Measurements from ENCODE around the gene GM2A.

The GM2A gene

GRCh38 chr5:151286246-151286645 lies 33.3 kb downstream of the GM2A start:
- in situ Hi-C loops (cut with HindIII; ENCODE audit: low sequenced_read_pairs), result no loop called here
- TF ChIP-seq CTCF (IDR thresholded peaks at IDR 0.05; ENCODE audit: low read depth, low read length), result no peak
- H3K4me3 ChIP-seq (ENCODE audit: low read depth, low read length), result no peak overlapping the region
- DNase-seq (ENCODE audit: low read depth, low spot score), result no peak

- in situ Hi-C loops (cut with HindIII; ENCODE audit: low sequenced_read_pairs), result no loop called here
- TF ChIP-seq CTCF (IDR thresholded peaks at IDR 0.05; ENCODE audit: low read depth, low read length), result no peak
- H3K4me3 ChIP-seq (ENCODE audit: low read depth, low read length), result no peak overlapping the region
- DNase-seq (ENCODE audit: low read depth, low spot score), result no peak
Measured at GRCh38 chr5:151288180-151288579, 35.2 kb downstream of the GM2A start.

- no peak for TF ChIP-seq CTCF (IDR thresholded peaks at IDR 0.05; ENCODE audit: low read depth, low read length)
- in situ Hi-C loops (cut with HindIII; ENCODE audit: low sequenced_read_pairs), result no loop called here
- H3K4me3 ChIP-seq (ENCODE audit: low read depth, low read length), result no peak overlapping the region
- DNase-seq (ENCODE audit: low read depth, low spot score), result no peak
Measured at GRCh38 chr5:151293624-151294023, 40.6 kb downstream of the GM2A start.

GRCh38 chr5:151295138-151295537 lies 42.2 kb downstream of the GM2A start:
- no peak for TF ChIP-seq CTCF (IDR thresholded peaks at IDR 0.05; ENCODE audit: low read depth, low read length)
- DNase-seq (ENCODE audit: low read depth, low spot score), result no peak
- H3K4me3 ChIP-seq (ENCODE audit: low read depth, low read length), result no peak overlapping the region
- in situ Hi-C loops (cut with HindIII; ENCODE audit: low sequenced_read_pairs), result no loop called here

GRCh38 chr5:151295791-151296477 lies 42.9 kb downstream of the GM2A start:
- DNase-seq (ENCODE audit: low read depth, low spot score), result no peak
- no peak for TF ChIP-seq CTCF (IDR thresholded peaks at IDR 0.05; ENCODE audit: low read depth, low read length)
- in situ Hi-C loops (cut with HindIII; ENCODE audit: low sequenced_read_pairs), result no loop called here
- H3K4me3 ChIP-seq (ENCODE audit: low read depth, low read length), result no peak overlapping the region

- H3K4me3 ChIP-seq (ENCODE audit: low read depth, low read length), result no peak overlapping the region
- no peak for TF ChIP-seq CTCF (IDR thresholded peaks at IDR 0.05; ENCODE audit: low read depth, low read length)
- no peak for DNase-seq (ENCODE audit: low read depth, low spot score)
- in situ Hi-C loops (cut with HindIII; ENCODE audit: low sequenced_read_pairs), result no loop called here
Measured at GRCh38 chr5:151296478-151296830, 43.5 kb downstream of the GM2A start.

Data from astrocyte of the spinal cord (primary cell).